ENCODE results near the gene OGN. TPM values are rescaled to one million over a fixed set of nuclear protein-coding genes. Genes with fewer than 3 reads are reported as not detected.

The OGN gene
- total RNA-seq, 1 donor from 2014 or later, result not detected

GRCh38 chr9:92342825-92343488 is 61.4 kb downstream of the OGN start:
- Histone ChIP-seq H3K27me3 (ENCODE audit: control insufficient read depth, insufficient read depth, low read length) (no peaks in the 10 kb centered on the region), H3K4me3 (ENCODE audit: low read depth, low read length) (no peak overlapping the region), H3K36me3 (ENCODE audit: control insufficient read depth, insufficient read depth, low read length) (no peaks in the 10 kb centered on the region)
- no peak for DNase-seq (ENCODE audit: low read depth)
- TF ChIP-seq CTCF (IDR thresholded peaks at IDR 0.05; ENCODE audit: insufficient read depth, low read length, poor library complexity, severe bottlenecking), result no peak

- H3K4me3 ChIP-seq (ENCODE audit: low read depth, low read length), result no peak overlapping the region
- no peaks in the 10 kb centered on the region for H3K27me3 ChIP-seq (ENCODE audit: control insufficient read depth, insufficient read depth, low read length)
- no peak for DNase-seq (ENCODE audit: low read depth)
- no peaks in the 10 kb centered on the region for H3K36me3 ChIP-seq (ENCODE audit: control insufficient read depth, insufficient read depth, low read length)
- no peak for TF ChIP-seq CTCF (IDR thresholded peaks at IDR 0.05; ENCODE audit: insufficient read depth, low read length, poor library complexity, severe bottlenecking)
Measured at GRCh38 chr9:92341578-92341977, 62.8 kb downstream of the OGN start.

- no peak for DNase-seq (ENCODE audit: low read depth)
- Histone ChIP-seq H3K27me3 (ENCODE audit: control insufficient read depth, insufficient read depth, low read length) (no peaks in the 10 kb centered on the region), H3K36me3 (ENCODE audit: control insufficient read depth, insufficient read depth, low read length) (no peaks in the 10 kb centered on the region), H3K4me3 (ENCODE audit: low read depth, low read length) (no peak overlapping the region)
- no peak for TF ChIP-seq CTCF (IDR thresholded peaks at IDR 0.05; ENCODE audit: insufficient read depth, low read length, poor library complexity, severe bottlenecking)
Measured at GRCh38 chr9:92333282-92333634, 71.1 kb downstream of the OGN start.

Other genes starting within 250 kb of the OGN start
- 278 and 296 TPM in 2 replicates for gene IARS1, start 110.9 kb downstream of the OGN start, total RNA-seq
- gene NOL8, start 79.2 kb downstream of the OGN start, total RNA-seq, result 29.2 TPM in 2 replicates
- 1.3 and 1.4 TPM in 2 replicates for gene CENPP, start 78.6 kb downstream of the OGN start, total RNA-seq
- gene OMD, start 19.9 kb upstream of the OGN start, total RNA-seq, result not detected in 2 replicates
- not detected in 2 replicates for gene ASPN, start 77.9 kb upstream of the OGN start, total RNA-seq
- not detected in 2 replicates for gene ECM2, start 131.4 kb upstream of the OGN start, total RNA-seq